HEK293 (cell line): Measurements from ENCODE around the gene ARTN.

Experiments
- GLI4 ChIP-seq: fragments of 450-650 bp; formaldehyde crosslinking; IDR thresholded peaks from 2 replicates; pipeline ENCODE4 v1.5.1; 2016; ENCODE audit warnings: missing biosample characterization, missing genetic modification characterization
- OVOL3 ChIP-seq: fragments of 450-650 bp; formaldehyde crosslinking; IDR thresholded peaks from 2 replicates; pipeline ENCODE4 v1.5.1; 2016; ENCODE audit warnings: missing biosample characterization, missing genetic modification characterization
- PATZ1 ChIP-seq: fragments of 450-650 bp; formaldehyde crosslinking; IDR thresholded peaks from 2 replicates; pipeline ENCODE4 v1.5.1; 2016; ENCODE audit warnings: missing biosample characterization, missing genetic modification characterization
- PRDM2 ChIP-seq: fragments of 450-650 bp; formaldehyde crosslinking; IDR thresholded peaks from 2 replicates; pipeline ENCODE4 v1.5.1; 2016; ENCODE audit warnings: missing biosample characterization, missing genetic modification characterization, borderline replicate concordance
- SCRT1 ChIP-seq: fragments of 450-650 bp; formaldehyde crosslinking; IDR thresholded peaks from 2 replicates; pipeline ENCODE4 v1.5.1; 2016; ENCODE audit warnings: missing biosample characterization, missing genetic modification characterization, borderline replicate concordance
- ZNF214 ChIP-seq: fragments of 450-650 bp; formaldehyde crosslinking; IDR thresholded peaks from 2 replicates; pipeline ENCODE4 v1.5.1; 2017; ENCODE audit warnings: missing biosample characterization, mild to moderate bottlenecking, missing genetic modification characterization, borderline replicate concordance
- ZNF248 ChIP-seq: fragments of 450-650 bp; formaldehyde crosslinking; IDR thresholded peaks from 2 replicates; pipeline ENCODE4 v1.5.1; 2017; ENCODE audit warnings: missing biosample characterization, missing genetic modification characterization
- ZNF302 ChIP-seq: fragments of 450-650 bp; formaldehyde crosslinking; IDR thresholded peaks from 2 replicates; pipeline ENCODE4 v1.5.1; 2016; ENCODE audit warnings: missing biosample characterization, missing genetic modification characterization, low read depth
- ZNF311 ChIP-seq: fragments of 450-650 bp; formaldehyde crosslinking; IDR thresholded peaks from 2 replicates; pipeline ENCODE4 v1.5.1; 2017; ENCODE audit warnings: missing biosample characterization, missing genetic modification characterization, borderline replicate concordance
- ZNF394 ChIP-seq: fragments of 450-650 bp; formaldehyde crosslinking; IDR thresholded peaks from 2 replicates; pipeline ENCODE4 v1.5.1; 2016; ENCODE audit warnings: missing biosample characterization, missing genetic modification characterization, mild to moderate bottlenecking, moderate library complexity, borderline replicate concordance
- ZNF530 ChIP-seq: fragments of 450-650 bp; formaldehyde crosslinking; IDR thresholded peaks from 2 replicates; pipeline ENCODE4 v1.5.1; 2016; ENCODE audit warnings: low read depth, missing biosample characterization, missing genetic modification characterization
- ZNF610 ChIP-seq: fragments of 450-650 bp; formaldehyde crosslinking; IDR thresholded peaks from 2 replicates; pipeline ENCODE4 v1.5.1; 2016; ENCODE audit warnings: missing biosample characterization, missing genetic modification characterization, borderline replicate concordance
- ZNF654 ChIP-seq: fragments of 450-650 bp; formaldehyde crosslinking; IDR thresholded peaks from 2 replicates; pipeline ENCODE4 v1.5.1; 2016; ENCODE audit warnings: low read depth, missing biosample characterization, missing genetic modification characterization
- ZNF692 ChIP-seq: fragments of 450-650 bp; formaldehyde crosslinking; IDR thresholded peaks from 2 replicates; pipeline ENCODE4 v1.5.1; 2016; ENCODE audit warnings: missing biosample characterization, missing genetic modification characterization
- ZNF776 ChIP-seq: fragments of 450-650 bp; formaldehyde crosslinking; IDR thresholded peaks from 2 replicates; pipeline ENCODE4 v1.5.0; 2017; ENCODE audit warnings: missing biosample characterization, missing genetic modification characterization, borderline replicate concordance
- ZSCAN23 ChIP-seq: fragments of 450-650 bp; formaldehyde crosslinking; IDR thresholded peaks from 2 replicates; pipeline ENCODE4 v1.5.1; 2016; ENCODE audit warnings: missing biosample characterization, missing genetic modification characterization
- ZSCAN5A ChIP-seq: fragments of 450-650 bp; formaldehyde crosslinking; IDR thresholded peaks from 2 replicates; pipeline ENCODE4 v1.5.1; 2016; ENCODE audit warnings: missing biosample characterization, missing genetic modification characterization
- ZXDB ChIP-seq: fragments of 450-650 bp; formaldehyde crosslinking; IDR thresholded peaks from 2 replicates; pipeline ENCODE4 v1.5.1; 2016; ENCODE audit warnings: missing biosample characterization, missing genetic modification characterization
- TF ChIP-seq, protein P1 (sequence below): fragments of 450-650 bp; formaldehyde crosslinking; conservative IDR thresholded peaks from 2 replicates; pipeline ENCODE4 v1.5.1; 2016; ENCODE audit warnings: low read depth, missing biosample characterization, missing genetic modification characterization
- TF ChIP-seq, protein P2 (sequence below): fragments of 450-650 bp; formaldehyde crosslinking; IDR thresholded peaks from 2 replicates; pipeline ENCODE4 v1.5.1; 2017; ENCODE audit warnings: missing biosample characterization, missing genetic modification characterization

Gene ARTN

DNA sequence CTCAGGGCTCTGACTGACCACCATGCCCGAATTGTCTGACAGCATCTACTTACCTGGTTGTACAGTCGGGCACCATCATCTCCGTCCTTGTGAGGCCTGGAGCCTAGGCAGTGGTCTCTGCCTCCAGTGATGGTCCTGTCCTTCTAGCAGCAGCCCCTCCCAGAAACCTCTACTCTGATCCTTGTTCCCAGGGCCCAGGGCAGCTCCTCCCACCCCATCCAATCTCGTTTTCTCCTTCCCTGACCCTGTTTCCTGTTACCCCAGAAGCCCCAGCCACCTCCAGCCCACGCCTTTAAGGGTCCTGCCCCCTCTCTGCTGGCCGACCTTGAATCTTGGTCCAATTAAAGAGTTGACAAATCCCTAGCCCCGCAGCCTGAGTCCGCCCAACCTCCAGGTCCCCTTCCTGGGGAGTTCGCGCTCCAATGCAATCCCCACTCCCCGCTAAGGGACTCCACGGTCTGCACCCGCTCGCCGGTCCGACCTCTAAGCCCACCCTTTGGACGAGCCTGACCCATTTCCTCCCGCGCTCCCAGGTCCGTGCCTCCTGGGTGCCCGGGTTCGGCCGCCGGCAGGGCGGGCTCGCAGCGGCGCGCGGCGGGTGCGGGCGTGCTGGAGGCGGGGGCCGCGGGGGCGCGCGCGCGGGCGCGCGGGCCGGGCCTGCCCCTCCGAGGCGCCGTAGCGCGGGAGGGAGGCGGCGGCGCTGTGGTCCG, 45.1 kb downstream of the ARTN start, which contains the start of gene B4GALT2 (continued):
- TF ChIP-seq ZSCAN5A: no peak
- no peak for TF ChIP-seq ZXDB (tag by site-specific recombination)
- no peak for TF ChIP-seq ZNF311 (tag by site-specific recombination)
- TF ChIP-seq ZNF394: no peak
- TF ChIP-seq, protein P1, sequence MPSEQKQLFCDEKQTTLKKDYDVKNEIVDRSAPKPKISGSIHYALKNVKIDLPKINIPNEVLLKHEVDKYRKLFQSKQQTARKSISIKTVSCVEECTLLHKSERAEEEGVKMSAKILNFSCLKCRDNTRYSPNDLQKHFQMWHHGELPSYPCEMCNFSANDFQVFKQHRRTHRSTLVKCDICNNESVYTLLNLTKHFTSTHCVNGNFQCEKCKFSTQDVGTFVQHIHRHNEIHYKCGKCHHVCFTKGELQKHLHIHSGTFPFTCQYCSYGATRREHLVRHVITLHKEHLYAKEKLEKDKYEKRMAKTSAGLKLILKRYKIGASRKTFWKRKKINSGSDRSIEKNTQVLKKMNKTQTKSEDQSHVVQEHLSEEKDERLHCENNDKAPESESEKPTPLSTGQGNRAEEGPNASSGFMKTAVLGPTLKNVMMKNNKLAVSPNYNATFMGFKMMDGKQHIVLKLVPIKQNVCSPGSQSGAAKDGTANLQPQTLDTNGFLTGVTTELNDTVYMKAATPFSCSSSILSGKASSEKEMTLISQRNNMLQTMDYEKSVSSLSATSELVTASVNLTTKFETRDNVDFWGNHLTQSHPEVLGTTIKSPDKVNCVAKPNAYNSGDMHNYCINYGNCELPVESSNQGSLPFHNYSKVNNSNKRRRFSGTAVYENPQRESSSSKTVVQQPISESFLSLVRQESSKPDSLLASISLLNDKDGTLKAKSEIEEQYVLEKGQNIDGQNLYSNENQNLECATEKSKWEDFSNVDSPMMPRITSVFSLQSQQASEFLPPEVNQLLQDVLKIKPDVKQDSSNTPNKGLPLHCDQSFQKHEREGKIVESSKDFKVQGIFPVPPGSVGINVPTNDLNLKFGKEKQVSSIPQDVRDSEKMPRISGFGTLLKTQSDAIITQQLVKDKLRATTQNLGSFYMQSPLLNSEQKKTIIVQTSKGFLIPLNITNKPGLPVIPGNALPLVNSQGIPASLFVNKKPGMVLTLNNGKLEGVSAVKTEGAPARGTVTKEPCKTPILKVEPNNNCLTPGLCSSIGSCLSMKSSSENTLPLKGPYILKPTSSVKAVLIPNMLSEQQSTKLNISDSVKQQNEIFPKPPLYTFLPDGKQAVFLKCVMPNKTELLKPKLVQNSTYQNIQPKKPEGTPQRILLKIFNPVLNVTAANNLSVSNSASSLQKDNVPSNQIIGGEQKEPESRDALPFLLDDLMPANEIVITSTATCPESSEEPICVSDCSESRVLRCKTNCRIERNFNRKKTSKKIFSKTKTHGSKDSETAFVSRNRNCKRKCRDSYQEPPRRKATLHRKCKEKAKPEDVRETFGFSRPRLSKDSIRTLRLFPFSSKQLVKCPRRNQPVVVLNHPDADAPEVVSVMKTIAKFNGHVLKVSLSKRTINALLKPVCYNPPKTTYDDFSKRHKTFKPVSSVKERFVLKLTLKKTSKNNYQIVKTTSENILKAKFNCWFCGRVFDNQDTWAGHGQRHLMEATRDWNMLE: no peak
- TF ChIP-seq OVOL3 (tag by site-specific recombination): no peak
- no peak for TF ChIP-seq ZNF214 (tag by site-specific recombination)
- TF ChIP-seq ZNF610 (tag by site-specific recombination): no peak
- TF ChIP-seq ZNF302 (tag by site-specific recombination): no peak
- TF ChIP-seq, protein P2, sequence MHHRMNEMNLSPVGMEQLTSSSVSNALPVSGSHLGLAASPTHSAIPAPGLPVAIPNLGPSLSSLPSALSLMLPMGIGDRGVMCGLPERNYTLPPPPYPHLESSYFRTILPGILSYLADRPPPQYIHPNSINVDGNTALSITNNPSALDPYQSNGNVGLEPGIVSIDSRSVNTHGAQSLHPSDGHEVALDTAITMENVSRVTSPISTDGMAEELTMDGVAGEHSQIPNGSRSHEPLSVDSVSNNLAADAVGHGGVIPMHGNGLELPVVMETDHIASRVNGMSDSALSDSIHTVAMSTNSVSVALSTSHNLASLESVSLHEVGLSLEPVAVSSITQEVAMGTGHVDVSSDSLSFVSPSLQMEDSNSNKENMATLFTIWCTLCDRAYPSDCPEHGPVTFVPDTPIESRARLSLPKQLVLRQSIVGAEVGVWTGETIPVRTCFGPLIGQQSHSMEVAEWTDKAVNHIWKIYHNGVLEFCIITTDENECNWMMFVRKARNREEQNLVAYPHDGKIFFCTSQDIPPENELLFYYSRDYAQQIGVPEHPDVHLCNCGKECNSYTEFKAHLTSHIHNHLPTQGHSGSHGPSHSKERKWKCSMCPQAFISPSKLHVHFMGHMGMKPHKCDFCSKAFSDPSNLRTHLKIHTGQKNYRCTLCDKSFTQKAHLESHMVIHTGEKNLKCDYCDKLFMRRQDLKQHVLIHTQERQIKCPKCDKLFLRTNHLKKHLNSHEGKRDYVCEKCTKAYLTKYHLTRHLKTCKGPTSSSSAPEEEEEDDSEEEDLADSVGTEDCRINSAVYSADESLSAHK (tag by site-specific recombination): 0 out of 2 replicates have a peak, but pooled peaks have one; percentile 5
- no peak for TF ChIP-seq ZSCAN23 (tag by site-specific recombination)
- TF ChIP-seq ZNF654 (tag by site-specific recombination): no peak
- TF ChIP-seq ZNF530 (tag by site-specific recombination): no peak
- TF ChIP-seq ZNF692 (tag by site-specific recombination): no peak
- TF ChIP-seq ZNF248 (tag by site-specific recombination): no peak
- TF ChIP-seq PRDM2 (tag by site-specific recombination): no peak
- TF ChIP-seq ZNF776 (tag by site-specific recombination): no peak
- TF ChIP-seq SCRT1 (tag by site-specific recombination): no peak
- peak; percentile 67 for TF ChIP-seq PATZ1 (tag by site-specific recombination)
- no peak for TF ChIP-seq GLI4 (tag by site-specific recombination)
